Esophagus squamous epithelium (tissue), 5 donors: ENCODE data around the gene LMNTD2. TPM values are rescaled to one million over a fixed set of nuclear protein-coding genes. Genes with fewer than 3 reads are reported as not detected.

Experiments used
- DNase-seq: peaks from one replicate; lab custom pipeline; 2025; lab: John Stamatoyannopoulos, UW
- H3K27ac ChIP-seq, 4 donors: fragments of 200-600 bp; sonication (generic); one replicate each; pipeline ENCODE4 v1.5.1; 2016 to 2019; ENCODE audit warnings: mild to moderate bottlenecking in 1 of 4
- H3K27me3 ChIP-seq, 4 donors: fragments of 200-600 bp; sonication (generic); 1 replicate in 3 of 4; 2 replicates in 1 of 4; pipeline versions ENCODE4 v1.5.1 to v1.6.0; 2017 to 2021; ENCODE audit warnings: antibody characterized with exemption in 1 of 4
- H3K36me3 ChIP-seq, 3 donors: fragments of 200-600 bp; sonication (generic); one replicate each; pipeline ENCODE4 v1.5.1; 2016 to 2019
- H3K4me1 ChIP-seq, 3 donors: fragments of 200-600 bp; sonication (generic); one replicate each; pipeline ENCODE4 v1.5.1; 2017 to 2019
- H3K4me3 ChIP-seq, 4 donors: fragments of 200-600 bp; sonication (generic); 1 replicate in 3 of 4; 2 replicates in 1 of 4; pipeline ENCODE4 v1.5.1; 2016 to 2019; ENCODE audit warnings: mild to moderate bottlenecking in 2 of 4, moderate library complexity in 1 of 4
- H3K9me3 ChIP-seq, 3 donors: fragments of 200-600 bp; sonication (generic); one replicate each; pipeline ENCODE4 v1.5.1; 2016 to 2019
- CTCF ChIP-seq, 6 experiments: fragments of 450-650 bp in 4 of 6; fragments of 200-600 bp in 2 of 6; sonication (generic) in 2 of 6; IDR thresholded peaks; one replicate each; pipeline ENCODE4 v1.5.1; 2016 to 2019; ENCODE audit warnings: antibody characterized with exemption in 6 of 6, mild to moderate bottlenecking in 4 of 6, moderate library complexity in 4 of 6
- POLR2A ChIP-seq, 4 donors: fragments of 450-650 bp; IDR thresholded peaks; one replicate each; pipeline ENCODE4 v1.6.1; 2017; ENCODE audit warnings: antibody characterized with exemption in 4 of 4, mild to moderate bottlenecking in 4 of 4, moderate library complexity in 3 of 4
- WGBS, 2 donors: methylation state at CpG; one replicate each; pipeline ENCODE4 v1.1.5; 2018; 5-methylcytosine and 5-hydroxymethylcytosine counted together
- intact Hi-C: fragments of 100-400 bp; cut with DNase I; formaldehyde crosslinking; loops from one replicate; pipeline ENCODE4 v1.15.0; 2022
- total RNA-seq, 4 donors: library from RNA; depleted of rRNA; stranded (reverse); fragments of >200 nt; gene quantifications; one replicate each; pipeline ENCODE4 v1.1.0, GENCODE V29; 2016
- donor health status: DM: yes; HTN: yes; CAD: no.

Gene LMNTD2
- total RNA-seq, 4 donors from 2014 or later: 2.1 to 4.6 (median 3.8) TPM

- no peak for DNase-seq
- intact Hi-C loops: no loop called here
- Histone ChIP-seq H3K9me3 (no peaks in the 10 kb centered on the region), H3K27ac (no peak overlapping the region), H3K4me3 (no peak overlapping the region), H3K4me1 (peaks cover 4 to 14% (median 6%) of the 10 kb centered on the region in 3 donors), H3K27me3 (no peaks in the 10 kb centered on the region), H3K36me3 (peaks cover 65 to 100% (median 66%) of the 10 kb centered on the region in 3 donors)
- WGBS, 2 donors: 90 to 91% methylated on average over 16 to 18 of the region's 23 CpGs
- TF ChIP-seq POLR2A (IDR thresholded peaks at IDR 0.05) (no peak), CTCF (IDR thresholded peaks at IDR 0.05) (no peak)
These were observed 41.2 kb upstream of the LMNTD2 start for GRCh38 chr11:601573-602245.

DNA sequence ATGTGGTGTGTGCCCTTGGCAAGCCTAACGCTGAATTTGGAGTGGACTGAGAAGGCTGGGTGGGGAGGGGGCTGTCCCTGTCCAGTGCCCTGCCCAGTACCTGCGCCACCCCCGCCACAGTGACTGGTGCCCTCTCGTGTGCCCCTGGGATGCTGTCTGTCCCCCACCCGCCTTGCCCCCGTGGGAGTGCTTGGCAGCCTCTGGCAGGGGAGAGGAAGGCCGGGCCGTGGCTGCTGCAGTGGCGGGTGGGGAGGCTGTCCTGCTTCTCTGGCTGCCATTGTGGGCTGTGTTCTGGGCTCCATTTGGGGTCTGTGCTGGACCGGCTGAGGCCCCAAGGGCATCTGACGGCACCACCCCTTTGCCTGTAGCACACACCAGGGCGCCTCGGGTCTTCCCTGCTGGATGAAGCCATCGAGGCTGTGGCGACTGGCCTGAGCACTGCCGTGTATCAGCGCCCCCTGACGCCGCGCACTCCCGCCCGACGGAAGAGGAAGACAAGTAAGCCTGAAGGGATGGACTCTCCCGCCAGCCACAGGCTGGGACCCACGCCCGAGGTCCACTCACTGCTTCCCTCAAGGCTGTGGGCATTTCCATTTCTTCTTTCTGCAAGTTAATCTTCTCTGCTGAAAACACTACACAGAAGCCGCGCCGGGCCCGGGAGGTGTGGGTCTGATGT, 37.6 kb upstream of the LMNTD2 start:
- H3K27ac ChIP-seq: no peak overlapping the region
- no peak for DNase-seq
- no peak for TF ChIP-seq CTCF (IDR thresholded peaks at IDR 0.05)
- no peak for TF ChIP-seq POLR2A (IDR thresholded peaks at IDR 0.05)
- intact Hi-C loops: no loop called here
- H3K27me3 ChIP-seq: no peaks in the 10 kb centered on the region
- H3K4me3 ChIP-seq: no peak overlapping the region
- no peaks in the 10 kb centered on the region for H3K4me1 ChIP-seq
- peaks cover 60 to 100% (median 65%) of the 10 kb centered on the region in 3 donors for H3K36me3 ChIP-seq
- no peaks in the 10 kb centered on the region for H3K9me3 ChIP-seq
- WGBS, 2 donors: 86 to 88% methylated on average over 7 to 13 of the region's 30 CpGs

- no peaks in the 10 kb centered on the region for H3K9me3 ChIP-seq
- H3K4me1 ChIP-seq: no peaks in the 10 kb centered on the region
- H3K27ac ChIP-seq: no peak overlapping the region
- H3K36me3 ChIP-seq: peaks cover 69 to 100% (median 71%) of the 10 kb centered on the region in 3 donors
- no peaks in the 10 kb centered on the region for H3K27me3 ChIP-seq
- intact Hi-C loops: no loop called here
- WGBS, 2 donors: 94% methylated on average over 13 of the region's 29 CpGs; no CpG with 5 or more reads in 1 of the 2 donors
- TF ChIP-seq POLR2A (IDR thresholded peaks at IDR 0.05) (no peak), CTCF (IDR thresholded peaks at IDR 0.05) (no peak)
- no peak for DNase-seq
- no peak overlapping the region for H3K4me3 ChIP-seq
These were observed 36.7 kb upstream of the LMNTD2 start for GRCh38 chr11:597166-597725.

GRCh38 chr11:596374-596773, 35.8 kb upstream of the LMNTD2 start:
- Histone ChIP-seq H3K4me3 (no peak overlapping the region), H3K4me1 (no peaks in the 10 kb centered on the region), H3K36me3 (peaks cover 67 to 100% (median 68%) of the 10 kb centered on the region in 3 donors), H3K9me3 (no peaks in the 10 kb centered on the region), H3K27ac (no peak overlapping the region), H3K27me3 (no peaks in the 10 kb centered on the region)
- DNase-seq: no peak
- intact Hi-C loops: no loop called here
- TF ChIP-seq POLR2A (IDR thresholded peaks at IDR 0.05) (no peak), CTCF (IDR thresholded peaks at IDR 0.05) (no peak)
- 80 to 100% methylated on average over 1 to 5 of the region's 10 CpGs for WGBS, 2 donors

DNA sequence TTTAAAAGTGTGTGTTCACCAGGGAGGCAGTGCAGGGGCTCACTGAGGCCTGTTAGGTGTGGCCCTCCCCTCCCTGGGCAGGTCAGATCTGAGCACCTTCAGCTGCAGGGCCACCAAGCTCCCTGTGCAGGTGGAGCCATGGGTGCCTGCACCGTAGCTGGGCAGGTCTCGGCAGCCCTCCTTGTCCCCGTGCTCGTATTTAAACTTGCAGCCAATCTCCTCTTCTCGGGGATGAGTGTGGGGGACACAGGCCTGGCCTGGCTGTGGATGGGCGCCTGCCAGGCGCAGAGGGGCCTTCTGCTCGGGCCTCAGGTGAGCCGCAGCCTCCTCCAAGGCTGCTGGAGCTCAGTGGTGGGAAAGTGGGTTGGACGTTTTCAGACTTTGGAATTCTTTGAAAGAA, 34.9 kb upstream of the LMNTD2 start:
- Histone ChIP-seq H3K36me3 (peaks cover 63 to 100% (median 63%) of the 10 kb centered on the region in 3 donors), H3K4me1 (no peaks in the 10 kb centered on the region), H3K27ac (no peak overlapping the region), H3K4me3 (no peak overlapping the region), H3K27me3 (no peaks in the 10 kb centered on the region), H3K9me3 (no peaks in the 10 kb centered on the region)
- DNase-seq: no peak
- TF ChIP-seq CTCF (IDR thresholded peaks at IDR 0.05): no peak
- TF ChIP-seq POLR2A (IDR thresholded peaks at IDR 0.05): no peak
- 87 to 90% methylated on average over 4 of the region's 10 CpGs for WGBS, 2 donors
- intact Hi-C loops: no loop called here
